Fibroblast of pulmonary artery (primary cell): ENCODE data around the gene PPM1B.
"Not testable (repeated sequence)": the region's sequence is repeated elsewhere in the genome, so short reads cannot be mapped to it uniquely, and the experiment has no call there.

Experiments
- DNase-seq: peaks from one replicate; pipeline ENCODE4 v3.0.0-alpha.2; 2010; ENCODE audit warnings: low read depth
- H3K4me3 ChIP-seq: replicated peaks from 2 replicates; pipeline ENCODE4 v1.5.1; 2011; ENCODE audit warnings: low read depth, mild to moderate bottlenecking, control low read depth, low read length, moderate library complexity
- CTCF ChIP-seq: IDR thresholded peaks from 2 replicates; pipeline ENCODE4 v1.5.1; 2011; ENCODE audit warnings: mild to moderate bottlenecking, control low read depth, low read length, inconsistent platforms; ENCODE audit errors: missing control alignments

The PPM1B gene

GRCh38 chr2:44205169-44205568, 36.5 kb downstream of the PPM1B start:
- DNase-seq: no peak
- H3K4me3 ChIP-seq: no peak overlapping the region
- no peak for TF ChIP-seq CTCF

- DNase-seq: no peak
- TF ChIP-seq CTCF: no peak
Measured at GRCh38 chr2:44207102-44207501, 38.4 kb downstream of the PPM1B start.

GRCh38 chr2:44207648-44208047, 39.0 kb downstream of the PPM1B start:
- H3K4me3 ChIP-seq, DNase-seq: not testable (repeated sequence)

More at GRCh38 chr2:44207102-44207501, 38.4 kb downstream of the PPM1B start:
- H3K4me3 ChIP-seq: no peak overlapping the region

- no peak for TF ChIP-seq CTCF
- no peak for DNase-seq
- H3K4me3 ChIP-seq: no peak overlapping the region
Measured at GRCh38 chr2:44210362-44210761, 41.7 kb downstream of the PPM1B start.

- no peak for TF ChIP-seq CTCF
- no peak for DNase-seq
- H3K4me3 ChIP-seq: no peak overlapping the region
Measured at GRCh38 chr2:44211183-44211582, 42.5 kb downstream of the PPM1B start.

- no peak for DNase-seq
Measured at GRCh38 chr2:44212302-44212701, 43.6 kb downstream of the PPM1B start.

GRCh38 chr2:44215827-44216226, 47.2 kb downstream of the PPM1B start:
- no peak for DNase-seq
- no peak for TF ChIP-seq CTCF
- no peak overlapping the region for H3K4me3 ChIP-seq

More at GRCh38 chr2:44212302-44212701, 43.6 kb downstream of the PPM1B start:
- H3K4me3 ChIP-seq: no peak overlapping the region
- TF ChIP-seq CTCF: no peak
